K562 (cell line): ENCODE data around the gene GTSE1.

Experiments
- ELF1 ChIP-seq: fragments of 200-800 bp; sonication (Bioruptor generic); IDR thresholded peaks from 2 replicates; pipeline ENCODE4 v1.6.1; 2016; ENCODE audit warnings: missing genetic modification characterization, missing compliant biosample characterization
- ZNF311 ChIP-seq: fragments of 250-450 bp; sonication (Bioruptor Pico); IDR thresholded peaks from 2 replicates; pipeline ENCODE4 v1.4.0; 2020; ENCODE audit warnings: mild to moderate bottlenecking, moderate library complexity
- TF ChIP-seq, protein P1 (sequence below): fragments of 450-650 bp; IDR thresholded peaks from 2 replicates; pipeline ENCODE4 v1.6.1; 2018; ENCODE audit not compliant: partially characterized antibody

DNA sequence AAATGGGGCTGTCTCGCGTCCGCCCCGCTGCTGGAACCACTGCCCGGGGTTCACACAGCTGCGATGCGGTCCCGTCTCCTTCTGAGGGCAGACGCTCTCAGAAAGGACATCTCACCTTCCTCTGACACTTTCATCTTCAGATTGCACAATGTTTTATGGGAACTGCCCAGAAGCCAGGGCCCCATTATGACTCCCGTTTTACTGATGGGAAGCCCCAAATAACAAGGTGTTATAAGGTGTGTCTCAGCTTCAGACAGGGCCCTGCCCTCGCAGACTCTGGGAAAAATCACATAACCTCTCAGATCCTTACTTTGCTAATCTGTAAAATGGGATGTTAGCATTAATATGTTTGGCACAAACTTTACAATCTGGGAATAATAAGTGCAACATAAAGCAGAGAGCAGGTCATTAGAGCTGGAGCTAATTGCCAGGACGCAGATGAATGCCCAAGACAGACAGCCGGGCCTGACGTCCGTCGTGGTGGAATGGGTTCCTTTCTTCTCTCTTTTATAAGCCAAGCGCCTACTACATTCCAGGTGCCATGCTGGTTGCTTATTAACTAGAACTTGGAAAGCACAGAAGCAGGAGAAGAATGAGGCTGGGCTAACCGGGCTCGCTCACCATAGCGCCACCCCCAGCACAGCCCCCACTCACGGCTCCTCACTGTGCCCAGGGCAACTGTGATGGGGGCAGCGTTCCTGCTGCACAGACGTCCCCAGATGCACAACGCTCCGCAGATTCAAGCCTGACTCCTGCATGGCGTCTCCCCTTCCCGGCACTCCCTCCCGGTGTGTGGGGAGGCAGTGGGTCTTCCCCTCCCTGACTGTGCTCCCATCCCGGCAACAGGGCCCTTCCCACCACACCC lies 82.6 kb downstream of the GTSE1 start:
- TF ChIP-seq, protein P1, sequence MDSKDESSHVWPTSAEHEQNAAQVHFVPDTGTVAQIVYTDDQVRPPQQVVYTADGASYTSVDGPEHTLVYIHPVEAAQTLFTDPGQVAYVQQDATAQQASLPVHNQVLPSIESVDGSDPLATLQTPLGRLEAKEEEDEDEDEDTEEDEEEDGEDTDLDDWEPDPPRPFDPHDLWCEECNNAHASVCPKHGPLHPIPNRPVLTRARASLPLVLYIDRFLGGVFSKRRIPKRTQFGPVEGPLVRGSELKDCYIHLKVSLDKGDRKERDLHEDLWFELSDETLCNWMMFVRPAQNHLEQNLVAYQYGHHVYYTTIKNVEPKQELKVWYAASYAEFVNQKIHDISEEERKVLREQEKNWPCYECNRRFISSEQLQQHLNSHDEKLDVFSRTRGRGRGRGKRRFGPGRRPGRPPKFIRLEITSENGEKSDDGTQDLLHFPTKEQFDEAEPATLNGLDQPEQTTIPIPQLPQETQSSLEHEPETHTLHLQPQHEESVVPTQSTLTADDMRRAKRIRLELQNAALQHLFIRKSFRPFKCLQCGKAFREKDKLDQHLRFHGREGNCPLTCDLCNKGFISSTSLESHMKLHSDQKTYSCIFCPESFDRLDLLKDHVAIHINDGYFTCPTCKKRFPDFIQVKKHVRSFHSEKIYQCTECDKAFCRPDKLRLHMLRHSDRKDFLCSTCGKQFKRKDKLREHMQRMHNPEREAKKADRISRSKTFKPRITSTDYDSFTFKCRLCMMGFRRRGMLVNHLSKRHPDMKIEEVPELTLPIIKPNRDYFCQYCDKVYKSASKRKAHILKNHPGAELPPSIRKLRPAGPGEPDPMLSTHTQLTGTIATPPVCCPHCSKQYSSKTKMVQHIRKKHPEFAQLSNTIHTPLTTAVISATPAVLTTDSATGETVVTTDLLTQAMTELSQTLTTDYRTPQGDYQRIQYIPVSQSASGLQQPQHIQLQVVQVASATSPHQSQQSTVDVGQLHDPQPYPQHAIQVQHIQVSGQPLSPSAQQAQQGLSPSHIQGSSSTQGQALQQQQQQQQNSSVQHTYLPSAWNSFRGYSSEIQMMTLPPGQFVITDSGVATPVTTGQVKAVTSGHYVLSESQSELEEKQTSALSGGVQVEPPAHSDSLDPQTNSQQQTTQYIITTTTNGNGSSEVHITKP, result no peak
- no peak for TF ChIP-seq ZNF311 (CRISPR knock-in tag)
- TF ChIP-seq ELF1, result no peak
